ENCODE data around the gene ABLIM1. TPM values are rescaled to one million over a fixed set of nuclear protein-coding genes. Genes with fewer than 3 reads are reported as not detected.

ABLIM1 gene
- total RNA-seq, 2 experiments from 2014 or later: 157 to 159 TPM

DNA sequence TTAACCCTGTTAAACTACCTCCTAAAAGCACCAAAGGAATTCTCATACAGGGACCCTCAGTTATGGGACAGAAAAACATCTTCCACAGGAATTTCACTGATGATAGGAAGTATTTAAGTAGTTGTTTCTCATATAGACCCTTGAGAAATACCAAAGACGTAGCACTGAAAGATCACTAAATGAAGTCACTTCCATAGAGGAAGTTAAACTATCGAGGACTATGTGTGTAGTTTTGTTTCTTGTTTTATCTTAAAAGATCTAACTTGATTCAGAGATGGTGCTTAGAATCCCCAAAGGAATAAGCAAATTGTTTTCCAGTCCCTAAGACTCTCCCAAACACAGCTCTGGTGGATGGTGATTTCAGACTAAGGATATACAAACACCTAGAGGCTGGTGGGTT is 159.0 kb downstream of the ABLIM1 start:
- Mint-ChIP-seq H3K36me3 (ENCODE audit: low read depth) (peaks cover 30% of the 10 kb centered on the region), H3K4me1 (ENCODE audit: low read depth) (peaks cover 87% of the 10 kb centered on the region), H3K4me3 (peak overlapping the region; percentile 56), H3K27me3 (ENCODE audit: low read depth) (no peaks in the 10 kb centered on the region), H3K27ac (peak overlapping the region; percentile 96), H3K9me3 (peaks cover 2% of the 10 kb centered on the region)
- intact Hi-C loops (cut with micrococcal nuclease): loop anchor here (1.0 to 10.0 kb wide), 9 partner anchors 11 to 644 kb away; partner anchors contain the start of genes CCDC186, DCLRE1A, NHLRC2 and TRUB1
- DNase-seq: no peak
- CTCF ChIA-PET: interaction anchor here (1.0 to 7.3 kb wide), 7 partner anchors 17 to 49 kb away, joined by 3 to 63 read pairs (median 15); no protein-coding TSS in a partner anchor

DNA sequence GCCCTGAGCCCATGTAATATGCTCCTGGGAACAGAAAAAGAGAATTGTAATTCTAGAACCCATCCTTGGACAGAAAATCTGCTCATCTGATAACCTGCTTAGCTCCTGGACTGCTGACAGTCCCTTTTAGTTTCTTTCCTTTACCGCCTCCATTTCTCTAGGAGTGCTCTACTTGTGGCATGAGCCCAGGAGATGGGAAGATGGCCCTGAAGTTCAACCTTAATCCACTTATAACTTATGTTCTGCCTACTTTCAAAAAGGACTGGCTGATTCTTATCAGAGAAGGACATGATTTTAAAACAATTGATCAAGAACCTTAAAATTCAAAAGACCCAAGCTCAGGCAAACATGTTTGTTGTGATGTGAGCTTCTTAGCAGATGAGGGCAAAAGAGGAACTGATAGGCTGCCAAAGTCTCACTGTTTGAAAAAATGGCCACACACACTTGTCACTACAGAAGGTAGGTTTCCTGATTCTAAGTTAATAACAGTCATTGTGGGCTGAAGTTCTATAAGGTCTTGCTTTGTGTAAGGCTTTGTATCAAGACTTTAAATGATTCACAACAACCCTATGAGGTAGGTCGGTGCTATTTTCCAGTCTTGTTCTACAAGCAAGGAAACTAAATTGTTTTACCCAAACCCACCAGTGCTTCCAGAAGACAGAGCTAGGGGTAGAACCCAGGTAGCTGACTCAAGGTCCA is 159.5 kb downstream of the ABLIM1 start:
- Mint-ChIP-seq H3K4me1 (ENCODE audit: low read depth) (peaks cover 87% of the 10 kb centered on the region), H3K36me3 (ENCODE audit: low read depth) (peaks cover 27% of the 10 kb centered on the region), H3K27me3 (ENCODE audit: low read depth) (no peaks in the 10 kb centered on the region), H3K9me3 (peaks cover 2% of the 10 kb centered on the region), H3K4me3 (peak overlapping the region; percentile 56), H3K27ac (peak overlapping the region; percentile 96)
- CTCF ChIA-PET: interaction anchor here (0.7 to 7.3 kb wide), 10 partner anchors 16 to 194 kb away, joined by 3 to 63 read pairs (median 4); no protein-coding TSS in a partner anchor
- DNase-seq: peak; percentile 35
- intact Hi-C loops (cut with micrococcal nuclease): loop anchor here (1.0 to 10.0 kb wide), 9 partner anchors 10 to 644 kb away; partner anchors contain the start of genes CCDC186, DCLRE1A, NHLRC2 and TRUB1

DNA sequence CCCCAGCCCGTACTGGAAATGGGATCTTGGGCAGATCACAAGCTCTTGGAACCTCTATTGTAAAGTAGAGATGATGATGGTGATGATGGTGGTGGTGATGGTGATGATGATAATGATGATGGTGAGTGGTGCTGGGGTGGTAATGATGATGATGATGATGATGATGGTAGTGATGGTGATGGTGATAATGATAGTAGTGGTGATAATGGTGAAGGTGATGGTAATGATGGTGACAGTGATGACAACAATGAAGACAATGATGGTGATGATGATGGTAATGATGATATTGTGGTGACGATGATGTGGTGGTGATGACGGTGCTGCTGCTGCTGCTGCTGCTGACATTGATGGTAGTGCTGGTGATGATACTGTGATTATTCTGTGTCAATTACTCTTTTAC is 162.8 kb downstream of the ABLIM1 start:
- Mint-ChIP-seq H3K9me3 (peaks cover 2% of the 10 kb centered on the region), H3K27me3 (ENCODE audit: low read depth) (no peaks in the 10 kb centered on the region), H3K4me3 (no peak overlapping the region), H3K27ac (peak overlapping the region; percentile 77), H3K4me1 (ENCODE audit: low read depth) (peaks cover 85% of the 10 kb centered on the region), H3K36me3 (ENCODE audit: low read depth) (peaks cover 25% of the 10 kb centered on the region)
- no peak for DNase-seq
- intact Hi-C loops (cut with micrococcal nuclease): loop anchor here (5.0 to 10.0 kb wide), 3 partner anchors 323 to 641 kb away; partner anchors contain the start of genes CCDC186, DCLRE1A, NHLRC2 and TRUB1
- CTCF ChIA-PET: interaction anchor here (7.3 kb wide), 1 partner anchor 21 kb away, joined by 63 read pairs; no protein-coding TSS in a partner anchor

DNA sequence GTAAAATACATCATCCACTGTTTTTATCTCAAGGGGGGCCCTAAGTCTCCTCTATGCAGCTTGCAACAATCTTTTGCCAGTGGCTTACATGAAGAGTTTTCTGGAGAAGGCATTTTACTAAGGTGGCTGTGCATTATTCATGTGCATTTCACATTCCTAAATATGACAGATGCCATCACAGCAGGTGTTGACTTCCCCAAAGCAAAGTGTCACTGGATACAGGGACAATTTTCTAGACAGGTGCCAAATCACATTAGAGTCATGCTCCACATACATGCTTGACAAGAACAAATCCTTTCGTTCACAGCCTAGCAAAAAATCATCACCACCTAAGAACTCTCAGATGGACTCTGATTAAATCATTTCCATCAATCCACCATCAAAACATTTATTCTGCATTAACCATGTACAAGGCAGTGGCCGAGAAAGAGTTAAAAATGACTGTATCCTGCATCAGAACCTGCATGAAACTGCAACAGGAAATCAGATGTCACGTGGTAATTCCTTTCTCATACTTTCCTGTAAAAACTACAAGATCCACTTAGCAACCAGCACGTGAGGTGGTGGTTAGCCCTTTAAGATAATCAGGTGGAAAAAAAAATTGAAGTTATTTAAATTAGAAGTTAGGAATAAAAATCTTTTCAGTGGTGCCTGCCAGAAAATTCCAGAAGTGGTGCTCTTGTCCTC is 165.6 kb downstream of the ABLIM1 start:
- H3K4me1 Mint-ChIP-seq (ENCODE audit: low read depth): peaks cover 84% of the 10 kb centered on the region
- peak; percentile 70 for DNase-seq
- CTCF ChIA-PET: interaction anchor here (0.6 to 2.2 kb wide), 6 partner anchors 10 to 53 kb away, joined by 3 to 10 read pairs (median 5); no protein-coding TSS in a partner anchor

DNA sequence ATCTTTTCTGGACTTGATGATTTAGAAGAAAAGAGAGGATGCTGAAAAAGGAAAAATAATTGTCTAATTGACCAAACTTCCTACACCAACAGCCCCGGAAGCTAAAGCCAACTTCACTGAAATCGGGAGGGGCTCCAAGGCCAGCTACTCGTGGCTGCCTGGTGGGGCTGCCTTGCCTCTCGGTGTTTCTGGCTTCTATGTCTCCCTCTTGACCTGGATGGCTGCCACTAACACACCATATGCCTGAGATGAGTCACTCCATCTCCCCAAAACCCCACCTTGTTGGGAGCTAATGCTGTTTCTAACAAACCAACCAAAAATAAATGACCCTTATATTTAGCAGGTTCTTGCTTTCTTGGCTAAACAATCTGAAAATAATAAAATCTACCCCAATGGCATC is 166.1 kb downstream of the ABLIM1 start:
- H3K9me3 Mint-ChIP-seq: peaks cover 2% of the 10 kb centered on the region
- DNase-seq: no peak
- intact Hi-C loops (cut with micrococcal nuclease): loop anchor here (1.0 to 10.0 kb wide), 4 partner anchors 9 to 637 kb away; partner anchors contain the start of genes DCLRE1A and NHLRC2
- H3K27ac Mint-ChIP-seq: peak overlapping the region; percentile 77
- H3K36me3 Mint-ChIP-seq (ENCODE audit: low read depth): peaks cover 37% of the 10 kb centered on the region
- CTCF ChIA-PET: interaction anchor here (0.6 to 2.2 kb wide), 7 partner anchors 10 to 54 kb away, joined by 3 to 10 read pairs (median 5); no protein-coding TSS in a partner anchor
- no peaks in the 10 kb centered on the region for H3K27me3 Mint-ChIP-seq (ENCODE audit: low read depth)
- H3K4me3 Mint-ChIP-seq: peak overlapping the region; percentile 23
- H3K4me1 Mint-ChIP-seq (ENCODE audit: low read depth): peaks cover 86% of the 10 kb centered on the region

More for the DNA sequence above, 165.6 kb downstream of the ABLIM1 start:
- H3K36me3 Mint-ChIP-seq (ENCODE audit: low read depth): peaks cover 34% of the 10 kb centered on the region
- H3K27me3 Mint-ChIP-seq (ENCODE audit: low read depth): no peaks in the 10 kb centered on the region
- H3K27ac Mint-ChIP-seq: peak overlapping the region; percentile 77
- intact Hi-C loops (cut with micrococcal nuclease): loop anchor here (1.0 to 10.0 kb wide), 4 partner anchors 9 to 638 kb away; partner anchors contain the start of genes DCLRE1A and NHLRC2
- H3K4me3 Mint-ChIP-seq: peak overlapping the region; percentile 30
- peaks cover 2% of the 10 kb centered on the region for H3K9me3 Mint-ChIP-seq

DNA sequence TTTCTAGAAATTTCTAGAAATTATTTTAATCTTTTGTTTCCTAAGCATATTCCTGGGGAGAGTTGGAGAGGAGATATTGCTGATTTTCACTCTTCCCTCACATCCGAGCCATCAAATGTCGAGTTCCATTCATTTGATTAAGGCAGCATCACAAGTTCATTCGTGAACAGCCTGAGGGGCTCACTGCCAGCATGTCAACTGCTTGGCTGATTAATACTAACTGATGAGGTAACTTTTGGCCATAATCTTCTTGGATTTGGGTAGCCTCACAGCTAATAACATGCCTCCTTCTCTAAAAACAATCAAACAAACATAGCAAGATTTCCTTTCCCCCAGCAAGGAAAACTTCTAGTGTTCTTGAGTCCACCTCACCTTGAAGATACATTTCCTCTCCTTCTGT is 166.7 kb downstream of the ABLIM1 start:
- DNase-seq: no peak
- intact Hi-C loops (cut with micrococcal nuclease): loop anchor here (10.0 kb wide), 1 partner anchor 637 kb away; the partner anchor contains the start of genes DCLRE1A and NHLRC2
- H3K4me3 Mint-ChIP-seq: no peak overlapping the region
- H3K36me3 Mint-ChIP-seq (ENCODE audit: low read depth): peaks cover 40% of the 10 kb centered on the region
- H3K9me3 Mint-ChIP-seq: peaks cover 2% of the 10 kb centered on the region
- peaks cover 84% of the 10 kb centered on the region for H3K4me1 Mint-ChIP-seq (ENCODE audit: low read depth)
- H3K27ac Mint-ChIP-seq: peak overlapping the region; percentile 77
- H3K27me3 Mint-ChIP-seq (ENCODE audit: low read depth): no peaks in the 10 kb centered on the region
- CTCF ChIA-PET: interaction anchor here (1.1 to 2.2 kb wide), 6 partner anchors 10 to 55 kb away, joined by 3 to 10 read pairs (median 4); no protein-coding TSS in a partner anchor

DNA sequence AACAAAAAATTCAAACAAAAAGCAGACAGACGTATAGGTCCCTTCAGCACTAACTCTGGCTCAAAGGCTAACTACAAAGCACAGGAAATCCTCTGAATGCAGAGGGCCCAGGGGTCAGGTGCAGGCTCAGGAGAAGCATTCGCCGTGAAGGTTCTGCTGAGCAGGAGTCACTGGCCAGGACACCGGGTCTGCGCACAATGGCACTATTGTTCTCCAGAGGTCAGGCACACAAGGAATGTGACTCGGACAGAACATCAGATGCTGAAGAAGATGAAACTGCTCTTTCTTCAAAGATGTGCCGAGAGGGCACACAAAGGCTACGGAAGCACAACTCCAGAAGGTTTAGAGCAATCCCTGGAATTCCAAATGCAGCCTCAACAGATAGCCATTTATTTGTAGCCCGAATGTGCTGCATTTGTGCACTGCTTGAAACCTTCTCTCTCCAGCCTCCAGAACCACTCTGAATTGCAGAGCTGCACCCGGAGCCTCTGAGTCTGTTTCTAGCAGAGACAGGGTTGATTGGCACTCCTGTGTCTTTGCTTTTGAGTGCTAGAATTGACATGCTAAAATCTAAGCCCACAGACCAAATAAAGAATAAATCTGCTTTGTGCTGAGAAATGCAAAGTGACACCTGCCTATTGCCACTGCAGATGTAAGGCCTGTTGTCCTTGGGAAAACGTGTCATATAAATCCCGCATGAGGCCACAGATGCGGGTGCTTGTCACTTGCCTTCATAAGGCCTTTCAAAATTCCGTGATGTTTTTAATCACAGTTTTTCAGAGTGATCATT is 168.4 kb downstream of the ABLIM1 start:
- no peak for DNase-seq
- Mint-ChIP-seq H3K9me3 (no peaks in the 10 kb centered on the region), H3K4me3 (no peak overlapping the region), H3K27me3 (ENCODE audit: low read depth) (no peaks in the 10 kb centered on the region), H3K27ac (peak overlapping the region; percentile 30), H3K36me3 (ENCODE audit: low read depth) (peaks cover 39% of the 10 kb centered on the region), H3K4me1 (ENCODE audit: low read depth) (peaks cover 68% of the 10 kb centered on the region)
- CTCF ChIA-PET: interaction anchor here (0.6 to 3.7 kb wide), 6 partner anchors 18 to 186 kb away, joined by 3 to 14 read pairs (median 4); no protein-coding TSS in a partner anchor
- intact Hi-C loops (cut with micrococcal nuclease): loop anchor here (10.0 kb wide), 1 partner anchor 635 kb away; the partner anchor contains the start of genes DCLRE1A and NHLRC2

DNA sequence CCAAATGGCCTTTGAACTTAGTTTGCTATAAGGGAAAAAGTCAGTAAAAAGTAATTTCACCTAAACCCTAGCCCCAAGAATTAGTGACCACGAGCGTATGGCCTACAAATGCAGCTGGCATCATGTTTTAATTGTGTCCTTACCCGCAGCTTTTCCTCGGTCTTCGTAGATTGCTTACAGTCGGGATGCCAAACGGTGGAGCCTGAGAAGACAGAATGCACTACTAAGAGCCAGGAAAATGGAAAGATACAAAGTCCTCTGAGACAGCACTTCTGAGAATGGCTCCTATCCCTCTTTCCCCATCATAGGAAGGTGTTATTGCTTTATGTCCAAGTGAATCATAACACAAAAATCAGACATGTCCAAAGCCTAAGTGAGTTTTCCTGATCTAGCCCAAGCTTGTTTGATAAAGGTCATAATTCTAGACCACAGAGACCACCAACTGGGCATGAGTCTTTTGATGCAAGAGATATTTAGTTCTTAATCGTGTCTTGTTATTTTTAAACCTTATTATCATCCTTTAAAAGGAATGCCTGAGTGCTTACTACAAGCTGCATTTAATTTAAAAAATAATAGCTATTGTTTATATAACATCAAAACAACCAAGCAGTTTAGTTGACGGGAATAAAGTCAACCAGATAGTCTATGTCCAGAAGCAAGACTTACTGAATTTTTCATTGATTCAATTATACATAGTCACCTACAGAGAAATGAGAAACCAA is 170.1 kb downstream of the ABLIM1 start:
- intact Hi-C loops (cut with micrococcal nuclease): loop anchor here (1.0 kb wide), 2 partner anchors 11 to 12 kb away; no protein-coding TSS in a partner anchor
- H3K4me3 Mint-ChIP-seq: no peak overlapping the region
- peaks cover 46% of the 10 kb centered on the region for H3K36me3 Mint-ChIP-seq (ENCODE audit: low read depth)
- no peaks in the 10 kb centered on the region for H3K27me3 Mint-ChIP-seq (ENCODE audit: low read depth)
- peaks cover 63% of the 10 kb centered on the region for H3K4me1 Mint-ChIP-seq (ENCODE audit: low read depth)
- H3K27ac Mint-ChIP-seq: peak overlapping the region; percentile 80
- no peak for DNase-seq
- CTCF ChIA-PET: interaction anchor here (0.8 to 4.1 kb wide), 15 partner anchors 9 to 184 kb away, joined by 3 to 17 read pairs (median 5); no protein-coding TSS in a partner anchor
- no peaks in the 10 kb centered on the region for H3K9me3 Mint-ChIP-seq

DNA sequence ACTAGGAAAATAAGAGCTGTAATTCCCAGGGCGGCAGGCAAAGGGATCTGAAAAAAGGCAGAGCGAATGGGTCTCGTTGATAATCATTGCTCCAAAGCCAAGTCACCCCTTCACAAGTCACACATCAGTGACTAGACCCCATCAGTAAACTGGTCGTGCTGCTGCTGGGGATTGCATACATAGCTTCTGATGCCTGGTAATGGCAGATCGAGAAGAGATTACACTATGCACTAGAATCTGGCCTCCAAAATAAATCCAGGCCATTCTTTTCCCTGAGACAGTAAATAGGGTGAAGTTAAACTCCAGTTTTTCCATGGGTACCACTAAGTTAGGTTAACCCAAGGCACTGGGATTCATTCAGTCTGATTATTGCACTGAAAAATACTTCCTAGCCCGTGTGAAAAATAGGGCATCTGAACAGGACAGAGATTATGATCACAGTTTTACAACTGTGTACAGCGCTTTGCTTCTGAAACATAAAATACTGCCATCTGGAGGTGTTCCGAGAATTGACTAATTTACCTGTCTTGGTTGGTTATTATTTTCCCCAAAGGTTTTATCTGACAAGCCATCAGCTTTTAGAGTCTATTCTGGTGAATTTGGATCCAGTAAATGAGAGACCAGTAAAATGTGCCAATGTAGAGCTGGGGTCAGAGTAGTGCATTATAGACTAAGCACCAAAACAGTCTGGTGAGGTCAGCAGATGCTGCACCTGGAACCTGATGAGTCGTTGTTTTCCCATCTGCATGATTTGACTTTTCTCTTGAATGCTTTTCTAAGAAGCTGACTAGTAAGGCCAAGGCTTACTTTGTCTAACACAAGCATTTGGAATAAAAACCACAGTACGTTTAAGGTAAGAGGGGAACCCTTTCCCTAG is 170.9 kb downstream of the ABLIM1 start:
- peak overlapping the region; percentile 80 for H3K27ac Mint-ChIP-seq
- H3K4me3 Mint-ChIP-seq: no peak overlapping the region
- intact Hi-C loops (cut with micrococcal nuclease): loop anchor here (1.0 kb wide), 1 partner anchor 11 kb away; no protein-coding TSS in a partner anchor
- H3K36me3 Mint-ChIP-seq (ENCODE audit: low read depth): peaks cover 46% of the 10 kb centered on the region
- peaks cover 60% of the 10 kb centered on the region for H3K4me1 Mint-ChIP-seq (ENCODE audit: low read depth)
- H3K9me3 Mint-ChIP-seq: no peaks in the 10 kb centered on the region
- no peaks in the 10 kb centered on the region for H3K27me3 Mint-ChIP-seq (ENCODE audit: low read depth)
- DNase-seq: peak; percentile 48
- CTCF ChIA-PET: interaction anchor here (0.7 to 4.1 kb wide), 15 partner anchors 8 to 183 kb away, joined by 3 to 17 read pairs (median 5); no protein-coding TSS in a partner anchor

Measured in activated naive CD4-positive, alpha-beta T cell treated with anti-CD3 and anti-CD28 coated beads for 36 hours (primary cell).